B cell (primary cell): Measurements from ENCODE around the gene CAMTA1. TPM values are rescaled to one million over a fixed set of nuclear protein-coding genes. Genes with fewer than 3 reads are reported as not detected.

Experiments
- ATAC-seq: fragments of 200-7000 bp; cut with Tn5 transposase; one replicate; pipeline ENCODE4 v1.10.0; 2021; ENCODE audit warnings: low read depth, mild to moderate bottlenecking, moderate number of reproducible peaks, moderate library complexity
- CTCF ChIA-PET: fragments of 350-600 bp; sonication (Branson Sonifier 250); formaldehyde crosslinking; loops from one replicate; lab custom pipeline; 2021; ENCODE audit warnings: antibody characterized with exemption, inconsistent platforms; lab: Charles Lee
- POLR2A ChIA-PET: fragments of 350-600 bp; sonication (Branson Sonifier 250); formaldehyde crosslinking; loops from one replicate; lab custom pipeline; 2021; ENCODE audit warnings: antibody characterized with exemption; lab: Charles Lee
- DNase-seq: peaks from one replicate; pipeline ENCODE4 v3.0.0; 2013
- H2AFZ ChIP-seq: 2 replicates; pipeline ENCODE4 v1.6.1; 2012; ENCODE audit warnings: mild to moderate bottlenecking, low read depth, low read length; ENCODE audit not compliant: insufficient read depth, poor library complexity, severe bottlenecking
- H3K27ac ChIP-seq, 2 donors: 1 replicate in 1 of 2; 2 replicates in 1 of 2; pipeline ENCODE4 v1.5.1; 2012 to 2013; ENCODE audit warnings: low read length in 2 of 2, mild to moderate bottlenecking in 2 of 2, moderate library complexity in 1 of 2
- H3K27me3 ChIP-seq, 4 experiments: fragments of 200-600 bp in 1 of 4; sonication (generic) in 1 of 4; replicated peaks in 1 of 4; 1 replicate in 2 of 4; 2 replicates in 2 of 4; pipeline versions ENCODE4 v1.6.1 to v1.7.0; 2013 to 2016; ENCODE audit warnings: low read length in 3 of 4, mild to moderate bottlenecking in 2 of 4, mixed read lengths in 1 of 4, moderate library complexity in 1 of 4; ENCODE audit not compliant: insufficient read depth in 4 of 4, control insufficient read depth in 3 of 4; ENCODE audit errors: control extremely low read depth in 1 of 4
- H3K36me3 ChIP-seq, 2 experiments: replicated peaks in 1 of 2; 1 replicate in 1 of 2; 2 replicates in 1 of 2; pipeline versions ENCODE4 v1.6.1 to v1.7.1; 2013; ENCODE audit warnings: low read length in 1 of 2; ENCODE audit not compliant: insufficient read depth in 2 of 2, control insufficient read depth in 1 of 2; ENCODE audit errors: control extremely low read depth in 1 of 2, extremely low read depth in 1 of 2
- H3K4me1 ChIP-seq, 2 donors: fragments of 200-600 bp in 1 of 2; sonication (generic) in 1 of 2; 1 replicate in 1 of 2; 2 replicates in 1 of 2; pipeline versions ENCODE4 v1.5.1 to v1.6.1; 2013 to 2017; ENCODE audit warnings: low read length in 2 of 2; ENCODE audit not compliant: control insufficient read depth in 2 of 2, insufficient read depth in 2 of 2
- H3K4me2 ChIP-seq: replicated peaks from 2 replicates; pipeline ENCODE3; 2012; ENCODE audit warnings: mild to moderate bottlenecking, low read depth, low read length; ENCODE audit not compliant: poor library complexity, severe bottlenecking
- H3K4me3 ChIP-seq, 5 experiments: fragments of 200-600 bp in 1 of 5; sonication (generic) in 1 of 5; 1 replicate in 3 of 5; 2 replicates in 2 of 5; pipeline versions ENCODE4 v1.5.1 to v1.7.0; 2011 to 2016; ENCODE audit warnings: low read length in 4 of 5, mild to moderate bottlenecking in 4 of 5, low read depth in 2 of 5, control low read depth in 1 of 5, moderate library complexity in 1 of 5; ENCODE audit not compliant: insufficient read depth in 1 of 5; ENCODE audit errors: control extremely low read depth in 1 of 5, extremely low read depth in 1 of 5
- H3K79me2 ChIP-seq: fragments of 200-600 bp; sonication (generic); one replicate; pipeline ENCODE4 v1.6.0; 2016; ENCODE audit warnings: low read length; ENCODE audit not compliant: control insufficient read depth, insufficient read depth
- H3K9ac ChIP-seq: fragments of 200-600 bp; sonication (generic); 2 replicates; pipeline ENCODE4 v1.6.1; 2017; ENCODE audit warnings: mild to moderate bottlenecking, low read length, moderate library complexity
- H3K9me3 ChIP-seq, 3 donors: one replicate each; pipeline versions ENCODE4 v1.6.1 to v1.7.1; 2013; ENCODE audit warnings: low read length in 2 of 3; ENCODE audit not compliant: control insufficient read depth in 2 of 3, insufficient read depth in 1 of 3; ENCODE audit errors: control extremely low read depth in 1 of 3
- H4K20me1 ChIP-seq: 2 replicates; pipeline ENCODE4 v1.6.0; 2012; ENCODE audit warnings: mild to moderate bottlenecking, low read length; ENCODE audit not compliant: insufficient read depth, control insufficient read depth, poor library complexity, severe bottlenecking
- H3K27ac Mint-ChIP-seq: one replicate; pipeline ENCODE4 v1.8.0; 2021; ENCODE audit warnings: mixed read lengths
- H3K27me3 Mint-ChIP-seq: one replicate; pipeline ENCODE4 v1.8.0; 2021; ENCODE audit warnings: mixed read lengths
- H3K4me1 Mint-ChIP-seq: one replicate; pipeline ENCODE4 v1.8.0; 2021; ENCODE audit warnings: mixed read lengths
- H3K4me3 Mint-ChIP-seq: one replicate; pipeline ENCODE4 v1.8.0; 2021; ENCODE audit warnings: mixed read lengths
- H3K9me3 Mint-ChIP-seq: one replicate; pipeline ENCODE4 v1.8.0; 2022; ENCODE audit warnings: mixed read lengths; ENCODE audit not compliant: insufficient read depth
- CTCF ChIP-seq: fragments of 200-600 bp; IDR thresholded peaks from one replicate; pipeline ENCODE4 v1.8.0; 2022; ENCODE audit warnings: antibody characterized with exemption, mild to moderate bottlenecking
- EZH2 ChIP-seq: IDR thresholded peaks from 2 replicates; pipeline ENCODE4 v1.6.1; 2012; ENCODE audit warnings: borderline replicate concordance, low read depth, mild to moderate bottlenecking, moderate library complexity, low read length; ENCODE audit not compliant: insufficient read depth, poor library complexity, severe bottlenecking
- WGBS: methylation state at CpG from one replicate; pipeline ENCODE4 v1.1.5; 2013; ENCODE audit warnings: missing lambda C conversion rate; ENCODE audit not compliant: insufficient coverage; 5-methylcytosine and 5-hydroxymethylcytosine counted together
- intact Hi-C: fragments of 100-400 bp; cut with micrococcal nuclease; formaldehyde crosslinking; loops from one replicate; pipeline ENCODE4 v1.10.0; 2022
- polyA plus RNA-seq: library from polyadenylated mRNA; depleted of rRNA; stranded (reverse); fragments of >200 nt; gene quantifications from 2 replicates; pipeline ENCODE4 v1.2.3, GENCODE V29; 2012
- total RNA-seq, 2 donors: library from RNA; stranded (reverse); fragments of 120-200 nt in 1 of 2; gene quantifications; 1 replicate in 1 of 2; 2 replicates in 1 of 2; pipeline versions ENCODE4 v1.2.3 to v1.2.4, GENCODE V29; 2013 to 2022

Gene CAMTA1
- total and polyA plus RNA-seq, 2 donors (not counting 1 experiment from before 2014, with no cell fraction given): 42.2 to 45.7 TPM

- TF ChIP-seq EZH2: no peak
- Histone ChIP-seq H2AFZ (no peak overlapping the region), H3K79me2 (no peaks in the 10 kb centered on the region), H3K27ac (no peak overlapping the region), H3K4me1 (no peaks in the 10 kb centered on the region), H3K4me2 (no peak overlapping the region), H3K4me3 (no peak overlapping the region), H3K36me3 (no peaks in the 10 kb centered on the region), H4K20me1 (no peaks in the 10 kb centered on the region), H3K9me3 (no peaks in the 10 kb centered on the region), H3K9ac (no peak overlapping the region), H3K27me3 (peaks cover 0 to 10% (median 1%) of the 10 kb centered on the region in 4 experiments)
- ChIA-PET CTCF (no interaction called here), POLR2A (no interaction called here)
- Mint-ChIP-seq H3K4me1 (no peaks in the 10 kb centered on the region), H3K27me3 (peaks cover 35% of the 10 kb centered on the region), H3K27ac (no peak overlapping the region), H3K4me3 (no peak overlapping the region), H3K9me3 (no peaks in the 10 kb centered on the region)
- WGBS: 90% methylated on average over 2 of the region's 6 CpGs
- DNase-seq (no peak), ATAC-seq (no peak)
- intact Hi-C loops: no loop called here
Measured at GRCh38 chr1:7315946-7316345, 530.7 kb downstream of the CAMTA1 start.

GRCh38 chr1:7317888-7318287, 532.6 kb downstream of the CAMTA1 start:
- TF ChIP-seq EZH2 (no peak), CTCF (no peak)
- H3K4me2 ChIP-seq: no peak overlapping the region
- no peak overlapping the region for H3K9ac ChIP-seq
- H2AFZ ChIP-seq: no peak overlapping the region
- CTCF ChIA-PET: no interaction called here
- 89% methylated on average over 2 of the region's 2 CpGs for WGBS
- H3K9me3 Mint-ChIP-seq: no peaks in the 10 kb centered on the region
- POLR2A ChIA-PET: no interaction called here
- H3K27ac Mint-ChIP-seq: no peak overlapping the region
- H4K20me1 ChIP-seq: no peaks in the 10 kb centered on the region
- peaks cover 25% of the 10 kb centered on the region for H3K27me3 Mint-ChIP-seq
- H3K36me3 ChIP-seq: no peaks in the 10 kb centered on the region
- no peaks in the 10 kb centered on the region for H3K9me3 ChIP-seq
- DNase-seq: no peak
- ATAC-seq: no peak
- H3K4me1 ChIP-seq: no peaks in the 10 kb centered on the region
- H3K27me3 ChIP-seq: peaks cover 0 to 10% (median 1%) of the 10 kb centered on the region in 4 experiments
- intact Hi-C loops: no loop called here
- H3K27ac ChIP-seq: no peak overlapping the region
- H3K4me1 Mint-ChIP-seq: no peaks in the 10 kb centered on the region
- H3K79me2 ChIP-seq: no peaks in the 10 kb centered on the region
- H3K4me3 Mint-ChIP-seq: no peak overlapping the region
- no peak overlapping the region for H3K4me3 ChIP-seq
